HG03135 (cell line): ENCODE data around the gene SYT1.
A peak's percentile ranks its signal among the peaks of the same experiment; 100 is the strongest.

ENCODE experiments used
- ATAC-seq: cut with Tn5 transposase; IDR thresholded peaks from one replicate; pipeline ENCODE4 v1.9.1; 2021; ENCODE audit warnings: mild to moderate bottlenecking, moderate library complexity; ENCODE audit not compliant: unreplicated experiment

The SYT1 gene

GRCh38 chr12:79329933-79330332 is 465.4 kb downstream of the SYT1 start:
- ATAC-seq = no peak

DNA sequence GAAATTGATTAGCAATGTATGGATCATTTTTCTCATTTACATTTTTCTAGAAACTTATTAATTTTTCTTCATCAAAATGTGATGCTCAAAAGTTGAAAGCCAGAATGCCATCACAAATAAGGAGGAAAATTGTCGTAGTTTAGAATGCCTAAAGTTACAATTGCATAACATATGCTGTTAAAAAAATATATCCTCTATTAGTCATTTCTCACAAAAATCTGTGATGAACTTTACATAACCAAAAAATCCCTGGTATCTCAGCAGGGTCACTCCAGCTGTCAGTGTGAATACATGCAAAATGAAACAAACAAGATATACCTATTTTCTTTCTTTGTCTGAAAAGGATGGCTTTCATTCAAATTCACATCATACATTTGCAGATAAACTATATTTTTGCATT is 467.3 kb downstream of the SYT1 start:
- no peak for ATAC-seq

DNA sequence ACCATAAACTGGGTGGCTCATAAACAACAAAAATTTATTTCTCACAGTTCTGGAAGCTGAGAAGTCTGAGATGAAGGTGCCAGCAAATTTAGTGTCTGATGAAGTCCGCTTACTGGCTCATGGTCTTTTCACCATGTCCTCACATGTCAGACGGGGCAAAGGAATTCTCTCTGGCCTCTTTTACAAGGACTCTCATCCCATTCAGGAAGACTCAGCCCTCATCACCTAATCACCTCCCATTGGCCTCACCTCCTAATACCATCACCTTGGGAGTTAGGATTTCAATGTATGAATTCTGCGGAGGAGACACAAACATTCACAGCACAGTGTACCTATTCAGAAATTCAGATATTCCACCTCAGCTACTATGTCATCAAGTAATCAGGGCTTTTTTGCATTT is 468.6 kb downstream of the SYT1 start:
- ATAC-seq = no peak

GRCh38 chr12:79337662-79338290 is 473.2 kb downstream of the SYT1 start:
- ATAC-seq = no peak

DNA sequence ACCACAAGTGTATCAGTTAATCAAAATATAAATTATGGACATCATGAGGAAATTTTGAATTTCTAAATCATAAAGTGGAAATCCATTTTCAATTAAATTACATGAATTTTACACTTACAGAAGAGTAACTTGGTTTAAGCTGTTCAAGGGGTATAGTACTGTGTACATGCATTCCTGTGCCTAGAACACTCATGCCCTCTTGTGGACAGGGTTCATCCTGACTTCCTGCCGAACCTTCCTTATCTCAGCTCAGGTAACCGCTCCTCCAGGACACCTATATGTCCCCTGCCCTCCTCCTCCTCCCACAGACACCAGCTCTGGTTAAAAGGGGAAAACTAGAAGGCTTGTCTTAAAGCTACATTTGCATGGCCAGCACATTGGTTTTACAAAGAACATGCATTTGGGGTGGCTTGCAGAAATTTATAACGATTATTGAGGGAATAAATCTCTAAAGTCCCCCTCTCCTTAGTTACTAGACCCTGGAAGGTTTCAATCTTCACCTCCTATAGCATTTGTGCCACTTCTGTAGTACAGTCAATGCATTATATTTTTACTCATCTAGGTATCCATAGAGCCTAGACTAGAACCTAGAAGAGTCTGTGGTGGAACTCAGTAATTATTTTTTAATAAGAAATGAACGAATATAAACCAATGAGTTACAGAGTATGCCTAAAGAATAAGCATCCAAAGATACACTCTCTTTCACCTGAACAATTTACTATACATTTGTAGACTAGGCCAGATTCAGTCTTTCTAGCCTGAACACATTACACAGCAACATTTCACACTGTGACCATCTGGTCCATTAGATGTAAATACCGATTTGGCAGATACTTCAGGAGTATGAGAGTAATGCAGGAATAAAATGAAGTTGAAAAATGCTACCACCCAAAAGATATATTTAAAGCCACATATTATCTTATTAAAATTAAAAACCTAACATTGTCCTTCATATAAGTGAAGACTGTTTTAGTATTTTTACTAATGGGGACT is 480.6 kb downstream of the SYT1 start:
- ATAC-seq = peak; percentile 84

- no peak for ATAC-seq
Observed at GRCh38 chr12:79347866-79348265, 483.3 kb downstream of the SYT1 start.

DNA sequence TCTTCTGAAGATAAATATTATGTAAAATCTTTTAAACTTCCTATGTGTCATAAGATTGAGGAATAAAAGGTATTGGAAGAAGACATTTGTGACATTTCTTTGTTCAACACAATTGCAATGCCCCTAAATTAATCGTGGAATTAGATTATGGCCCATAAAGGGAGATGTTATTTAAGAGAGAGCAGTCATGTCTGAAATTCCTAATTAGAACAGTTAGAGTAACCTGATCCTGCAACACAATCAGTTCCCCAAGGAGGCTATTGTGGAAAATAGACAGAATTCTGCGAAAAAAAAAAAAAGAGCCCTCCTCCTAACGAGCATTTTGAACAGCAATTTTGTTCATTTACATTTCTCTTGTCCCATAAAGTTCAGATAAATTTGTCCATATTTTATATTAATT is 486.7 kb downstream of the SYT1 start:
- ATAC-seq = no peak

DNA sequence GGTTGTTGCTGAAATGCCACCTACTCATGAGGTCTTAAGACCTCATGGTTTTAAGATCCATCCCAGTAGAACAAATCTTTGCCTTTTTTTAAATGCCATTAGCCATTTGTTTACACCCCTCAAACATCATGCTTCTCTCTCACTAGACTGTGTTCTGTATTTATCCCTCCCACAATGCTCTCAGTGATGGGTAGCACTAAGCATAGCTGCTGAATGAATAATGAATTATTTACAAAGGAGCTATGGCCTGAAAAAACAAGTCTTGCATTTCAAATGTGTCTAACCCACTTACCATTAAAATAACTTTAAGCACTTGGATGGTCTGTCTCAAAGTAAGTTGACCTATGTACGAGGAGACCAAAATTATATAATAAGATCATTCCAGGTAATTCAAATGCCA is 491.6 kb downstream of the SYT1 start:
- no peak for ATAC-seq

- no peak for ATAC-seq
Observed at GRCh38 chr12:79357048-79357447, 492.5 kb downstream of the SYT1 start.

DNA sequence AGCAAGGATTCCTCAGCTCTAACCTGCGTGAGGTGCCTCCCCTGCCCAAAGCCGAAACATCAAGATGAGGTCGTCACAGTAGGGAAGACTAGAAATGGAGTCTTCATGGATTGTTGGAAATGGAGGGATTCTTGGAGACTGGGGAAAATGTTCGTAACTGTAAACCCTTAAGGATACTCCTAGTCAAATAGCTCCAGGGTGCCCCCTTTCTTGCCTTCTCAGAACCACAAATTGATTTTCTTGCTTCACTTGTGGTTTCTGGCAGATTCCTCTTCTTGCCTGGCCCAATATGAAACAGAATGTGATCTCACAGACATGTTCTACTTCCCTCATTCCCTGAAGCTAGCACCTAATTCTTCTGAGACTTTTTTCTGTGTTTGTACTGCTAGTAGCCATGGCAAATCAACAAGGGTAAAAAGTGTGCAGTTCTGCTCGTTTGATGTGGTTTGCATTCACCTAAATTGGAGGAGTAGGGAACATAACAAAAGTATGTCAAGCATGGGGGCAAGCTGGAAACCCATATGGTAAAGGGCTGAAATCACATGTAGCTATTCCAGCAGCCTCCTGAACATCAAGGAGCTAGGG is 494.2 kb downstream of the SYT1 start:
- ATAC-seq = no peak

DNA sequence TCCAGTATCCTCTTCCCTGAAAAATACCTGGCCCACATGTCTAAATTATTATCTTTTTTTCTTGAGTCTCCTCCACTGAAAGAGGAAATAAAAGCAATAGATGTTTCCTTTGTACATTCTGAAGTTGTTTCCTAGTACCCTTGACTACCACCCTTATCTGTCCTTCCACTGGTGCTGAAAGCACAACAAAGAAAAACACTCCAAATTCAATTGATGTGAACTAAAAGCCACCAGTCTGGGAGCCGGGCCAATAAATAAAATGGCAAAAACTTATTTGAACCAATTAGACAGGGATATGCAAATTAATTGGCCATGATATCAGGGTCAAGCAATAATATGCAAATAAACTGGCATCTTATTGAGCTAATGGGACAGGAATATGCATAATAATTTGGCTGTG is 495.7 kb downstream of the SYT1 start:
- ATAC-seq = no peak

DNA sequence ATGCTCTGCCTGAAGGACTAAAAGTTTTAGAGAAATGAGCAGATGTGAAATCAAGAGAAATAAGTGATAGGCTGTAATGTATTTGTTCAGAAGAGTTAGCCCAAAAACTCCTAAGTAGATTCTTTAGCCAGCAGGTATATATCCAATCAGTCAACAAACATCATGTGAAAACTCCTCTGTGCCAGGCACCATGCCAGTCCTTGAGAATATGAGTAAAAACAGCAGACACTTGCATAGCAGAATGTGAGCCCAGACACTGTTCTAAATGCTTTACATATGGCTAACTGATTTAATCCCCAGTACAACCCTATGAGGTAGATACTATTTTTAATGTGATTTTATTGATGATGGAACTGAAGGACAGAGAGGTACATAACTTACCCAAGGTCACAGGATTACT is 496.4 kb downstream of the SYT1 start:
- ATAC-seq = no peak

GRCh38 chr12:79364197-79364596 is 499.6 kb downstream of the SYT1 start:
- ATAC-seq = no peak

GRCh38 chr12:79366374-79366773 is 501.8 kb downstream of the SYT1 start:
- ATAC-seq = no peak

GRCh38 chr12:79367032-79367589 is 502.5 kb downstream of the SYT1 start:
- ATAC-seq = no peak

GRCh38 chr12:79370021-79370420 is 505.4 kb downstream of the SYT1 start:
- no peak for ATAC-seq

- ATAC-seq = no peak
Observed at GRCh38 chr12:79371226-79371625, 506.7 kb downstream of the SYT1 start.

GRCh38 chr12:79373896-79374499 is 509.4 kb downstream of the SYT1 start:
- ATAC-seq = peak; percentile 79

DNA sequence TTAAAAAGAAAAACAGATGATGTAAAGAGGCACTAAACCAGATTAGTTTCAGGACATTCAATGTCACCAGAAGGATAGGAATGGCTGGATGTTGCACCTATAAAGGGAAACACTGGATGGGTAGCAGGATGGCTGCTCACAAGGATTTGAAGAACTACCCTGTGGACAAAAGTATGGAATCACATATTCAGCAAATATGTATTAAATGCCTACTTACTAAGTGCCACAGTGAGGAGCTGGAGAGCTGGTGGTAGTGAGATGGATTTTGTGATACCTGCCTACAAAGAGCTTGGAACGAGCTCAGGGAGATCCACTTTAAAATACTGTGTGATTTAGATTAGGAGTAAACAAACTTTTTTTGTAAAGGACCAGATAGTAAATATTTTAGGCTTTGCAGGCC is 510.0 kb downstream of the SYT1 start:
- ATAC-seq = no peak

DNA sequence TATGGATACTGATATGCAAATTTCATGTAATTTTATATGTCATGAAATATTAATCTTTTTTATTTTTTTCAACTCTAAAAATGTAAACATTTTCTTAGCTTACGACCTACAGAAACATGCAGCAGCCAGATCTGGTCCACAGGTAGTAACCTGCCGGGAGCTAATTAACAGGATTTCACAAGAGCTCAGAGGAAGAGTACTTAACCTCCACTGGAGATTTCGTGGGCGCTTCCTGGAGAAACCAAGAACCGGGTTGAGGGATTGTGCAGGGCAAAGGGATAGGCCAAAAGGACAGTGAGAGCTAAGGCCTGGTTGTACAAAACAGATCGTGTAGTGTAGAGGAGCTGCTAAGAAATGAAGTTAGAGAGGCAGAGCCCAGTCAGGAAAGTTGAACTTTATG is 510.5 kb downstream of the SYT1 start:
- no peak for ATAC-seq

- no peak for ATAC-seq
Observed at GRCh38 chr12:79378496-79378895, 513.9 kb downstream of the SYT1 start.
